Measurements from ENCODE around the gene TDRD15.

DNA sequence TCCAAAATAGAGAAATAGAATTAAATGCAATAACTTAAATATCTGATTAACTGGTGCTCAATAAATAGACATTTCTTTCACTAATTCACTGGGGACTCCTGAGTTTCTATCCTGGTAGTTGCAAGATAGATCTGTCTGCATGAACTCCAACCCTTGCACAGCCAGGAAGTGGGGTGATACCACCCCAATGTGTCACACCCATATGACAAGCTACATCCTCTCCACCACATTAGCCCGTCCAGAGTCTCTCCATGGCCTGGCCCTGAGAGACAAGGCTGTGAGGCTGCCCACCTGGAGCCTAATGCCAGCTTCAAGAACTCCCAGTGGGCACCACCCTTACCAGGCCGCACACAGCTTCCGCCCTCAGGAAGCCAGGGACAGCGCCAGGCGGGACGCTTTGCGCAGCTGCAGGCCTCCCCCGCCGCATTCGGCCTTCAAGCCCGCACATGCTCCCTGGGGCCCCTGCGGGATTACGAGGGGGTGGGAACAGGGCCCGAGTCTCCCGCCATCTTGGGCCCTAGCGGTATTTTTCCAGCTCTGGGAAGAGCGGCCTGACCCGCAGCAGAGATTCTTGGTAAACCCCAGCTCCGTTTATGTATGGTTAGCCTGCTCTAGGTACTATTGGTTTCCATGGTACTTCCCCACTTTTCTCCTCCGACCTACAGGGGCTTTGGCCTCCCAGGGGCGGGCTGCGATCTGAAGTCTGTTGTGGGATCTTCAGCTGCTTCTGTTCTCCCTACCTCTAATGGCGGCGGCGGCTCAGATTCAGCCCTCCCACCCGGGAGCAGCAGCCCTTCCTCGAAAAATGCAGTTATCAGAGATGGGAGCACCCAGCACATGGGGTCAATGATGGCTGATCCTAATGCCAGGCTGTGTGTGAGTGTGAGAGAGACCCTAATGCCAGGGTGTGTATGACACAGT is at the start of gene TDRD15:
- TF ChIP-seq, protein P1, sequence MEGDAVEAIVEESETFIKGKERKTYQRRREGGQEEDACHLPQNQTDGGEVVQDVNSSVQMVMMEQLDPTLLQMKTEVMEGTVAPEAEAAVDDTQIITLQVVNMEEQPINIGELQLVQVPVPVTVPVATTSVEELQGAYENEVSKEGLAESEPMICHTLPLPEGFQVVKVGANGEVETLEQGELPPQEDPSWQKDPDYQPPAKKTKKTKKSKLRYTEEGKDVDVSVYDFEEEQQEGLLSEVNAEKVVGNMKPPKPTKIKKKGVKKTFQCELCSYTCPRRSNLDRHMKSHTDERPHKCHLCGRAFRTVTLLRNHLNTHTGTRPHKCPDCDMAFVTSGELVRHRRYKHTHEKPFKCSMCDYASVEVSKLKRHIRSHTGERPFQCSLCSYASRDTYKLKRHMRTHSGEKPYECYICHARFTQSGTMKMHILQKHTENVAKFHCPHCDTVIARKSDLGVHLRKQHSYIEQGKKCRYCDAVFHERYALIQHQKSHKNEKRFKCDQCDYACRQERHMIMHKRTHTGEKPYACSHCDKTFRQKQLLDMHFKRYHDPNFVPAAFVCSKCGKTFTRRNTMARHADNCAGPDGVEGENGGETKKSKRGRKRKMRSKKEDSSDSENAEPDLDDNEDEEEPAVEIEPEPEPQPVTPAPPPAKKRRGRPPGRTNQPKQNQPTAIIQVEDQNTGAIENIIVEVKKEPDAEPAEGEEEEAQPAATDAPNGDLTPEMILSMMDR (IDR thresholded peaks at IDR 0.05; ENCODE audit: low read length), result no peak
- TF ChIP-seq EZH2 (optimal IDR thresholded peaks at IDR 0.05; ENCODE audit: low read depth, low read length), result no peak
- TF ChIP-seq EZH2phosphoT487 (IDR thresholded peaks at IDR 0.05; ENCODE audit: low read length), result no peak
